Coronary artery (tissue), 2 donors: ENCODE measurements around the gene PLA2R1.
"Not testable (repeated sequence)": the region's sequence is repeated elsewhere in the genome, so short reads cannot be mapped to it uniquely, and the experiment has no call there.

Source experiments
- DNase-seq: peaks from one replicate; pipeline ENCODE4 v3.0.0-alpha.2; 2017; ENCODE audit warnings: low spot score
- H3K27ac ChIP-seq, 2 donors: fragments of 200-600 bp; sonication (generic); one replicate each; pipeline ENCODE4 v1.5.1; 2016 to 2019
- H3K4me3 ChIP-seq: fragments of 200-600 bp; sonication (generic); 2 replicates; pipeline ENCODE4 v1.5.1; 2016; ENCODE audit warnings: mild to moderate bottlenecking, moderate library complexity
- CTCF ChIP-seq: fragments of 200-600 bp; sonication (generic); IDR thresholded peaks from one replicate; pipeline ENCODE4 v1.5.1; 2019; ENCODE audit warnings: antibody characterized with exemption

PLA2R1 gene

GRCh38 chr2:160043265-160043664, 19.1 kb downstream of the PLA2R1 start:
- no peak for TF ChIP-seq CTCF
- DNase-seq = no peak
- Histone ChIP-seq H3K4me3 (no peak overlapping the region), H3K27ac (peak overlapping the region in 1 of 2 donors; percentile 8)

DNA sequence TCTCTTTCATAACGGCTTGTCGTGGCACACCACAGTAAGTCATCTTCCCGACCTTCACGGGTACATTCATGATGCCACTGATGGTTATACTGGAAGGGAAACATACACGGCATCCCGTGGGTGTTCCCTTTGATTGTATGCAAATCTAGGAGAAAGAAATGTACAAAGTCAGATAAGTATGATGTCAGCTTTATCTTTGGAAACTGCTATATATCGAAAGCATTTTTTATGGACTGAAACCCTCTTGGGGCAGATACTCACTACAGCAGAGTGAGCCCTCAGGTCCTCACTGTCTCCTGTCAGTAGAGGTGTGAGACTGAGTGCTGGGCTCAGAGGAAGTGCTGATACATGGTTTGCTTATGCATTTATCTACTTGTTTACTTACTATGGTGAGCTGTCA, 20.4 kb downstream of the PLA2R1 start:
- no peak overlapping the region for H3K27ac ChIP-seq
- no peak for DNase-seq
- no peak overlapping the region for H3K4me3 ChIP-seq
- no peak for TF ChIP-seq CTCF

GRCh38 chr2:160041091-160041490, 21.3 kb downstream of the PLA2R1 start:
- Histone ChIP-seq H3K4me3 (no peak overlapping the region), H3K27ac (no peak overlapping the region)
- no peak for DNase-seq
- TF ChIP-seq CTCF = no peak

GRCh38 chr2:160039166-160039903, 23.1 kb downstream of the PLA2R1 start:
- no peak for DNase-seq
- Histone ChIP-seq H3K27ac (no peak overlapping the region), H3K4me3 (no peak overlapping the region)
- no peak for TF ChIP-seq CTCF

GRCh38 chr2:160038662-160039061, 23.8 kb downstream of the PLA2R1 start:
- not testable (repeated sequence) for H3K4me3 ChIP-seq, DNase-seq, H3K27ac ChIP-seq

GRCh38 chr2:160036736-160037135, 25.7 kb downstream of the PLA2R1 start:
- no peak for DNase-seq
- Histone ChIP-seq H3K4me3 (no peak overlapping the region), H3K27ac (no peak overlapping the region)
- no peak for TF ChIP-seq CTCF

GRCh38 chr2:160035125-160035524, 27.3 kb downstream of the PLA2R1 start:
- Histone ChIP-seq H3K4me3 (no peak overlapping the region), H3K27ac (no peak overlapping the region)
- no peak for DNase-seq
- TF ChIP-seq CTCF = no peak
